ENCODE results near the gene TTLL7.

Gene TTLL7

GRCh38 chr1:83964153-83964552, 34.8 kb downstream of the TTLL7 start:
- no peak overlapping the region for H3K4me3 ChIP-seq (ENCODE audit: low read depth, low read length)
- H3K18ac ChIP-seq (ENCODE audit: low read length): no peak overlapping the region
- no peaks in the 10 kb centered on the region for H3K4me1 ChIP-seq (ENCODE audit: control insufficient read depth in 1 of 2, insufficient read depth in 2 of 2, low read length in 2 of 2)
- H3K27ac ChIP-seq (ENCODE audit: low read depth, low read length): no peak overlapping the region
- no peaks in the 10 kb centered on the region for H3K9me3 ChIP-seq (ENCODE audit: insufficient read depth, low read depth, low read length)
- H2BK5ac ChIP-seq (ENCODE audit: low read depth, low read length, poor library complexity): no peak overlapping the region
- H3K79me2 ChIP-seq (ENCODE audit: control insufficient read depth, insufficient read depth, low read length, poor library complexity): no peaks in the 10 kb centered on the region
- H3K23ac ChIP-seq (ENCODE audit: low read length): no peak overlapping the region
- no peak overlapping the region for H3K4ac ChIP-seq (ENCODE audit: low read depth, low read length)
- no peaks in the 10 kb centered on the region for H3K79me1 ChIP-seq (ENCODE audit: low read length)
- no peak overlapping the region for H3K4me2 ChIP-seq (ENCODE audit: low read length)
- H4K91ac ChIP-seq (ENCODE audit: low read depth, low read length): no peak overlapping the region
- no peak overlapping the region for H2AFZ ChIP-seq (ENCODE audit: insufficient read depth, low read length, poor library complexity)
- DNase-seq: no peak
- H4K8ac ChIP-seq (ENCODE audit: low read depth, low read length): no peak overlapping the region
- no peak overlapping the region for H3K14ac ChIP-seq (ENCODE audit: low read length)
- H2BK12ac ChIP-seq (ENCODE audit: low read length): no peak overlapping the region
- no peak overlapping the region for H4K12ac ChIP-seq (ENCODE audit: low read depth, low read length)
- no peak overlapping the region for H3K9ac ChIP-seq (ENCODE audit: low read length)
- no peak overlapping the region for H2AK5ac ChIP-seq (ENCODE audit: low read length)
- H2BK120ac ChIP-seq (ENCODE audit: insufficient read depth, low read length, poor library complexity): no peak overlapping the region
- H3K36me3 ChIP-seq (ENCODE audit: control insufficient read depth in 1 of 2, insufficient read depth in 2 of 2, low read length in 2 of 2): no peaks in the 10 kb centered on the region
- no peaks in the 10 kb centered on the region for H3K27me3 ChIP-seq (ENCODE audit: insufficient read depth, low read length)

- Histone ChIP-seq H3K14ac (ENCODE audit: low read length) (no peak overlapping the region), H3K4ac (ENCODE audit: low read depth, low read length) (no peak overlapping the region), H3K79me1 (ENCODE audit: low read length) (no peaks in the 10 kb centered on the region), H3K4me1 (ENCODE audit: control insufficient read depth in 1 of 2, insufficient read depth in 2 of 2, low read length in 2 of 2) (no peaks in the 10 kb centered on the region), H2BK120ac (ENCODE audit: insufficient read depth, low read length, poor library complexity) (no peak overlapping the region), H3K36me3 (ENCODE audit: control insufficient read depth in 1 of 2, insufficient read depth in 2 of 2, low read length in 2 of 2) (no peaks in the 10 kb centered on the region), H3K79me2 (ENCODE audit: control insufficient read depth, insufficient read depth, low read length, poor library complexity) (no peaks in the 10 kb centered on the region), H3K4me3 (ENCODE audit: low read depth, low read length) (no peak overlapping the region), H3K27me3 (ENCODE audit: insufficient read depth, low read length) (no peaks in the 10 kb centered on the region), H3K18ac (ENCODE audit: low read length) (no peak overlapping the region), H4K12ac (ENCODE audit: low read depth, low read length) (no peak overlapping the region), H2AFZ (ENCODE audit: insufficient read depth, low read length, poor library complexity) (no peak overlapping the region), H4K91ac (ENCODE audit: low read depth, low read length) (no peak overlapping the region), H3K9ac (ENCODE audit: low read length) (no peak overlapping the region), H2BK5ac (ENCODE audit: low read depth, low read length, poor library complexity) (no peak overlapping the region), H2AK5ac (ENCODE audit: low read length) (no peak overlapping the region), H2BK12ac (ENCODE audit: low read length) (no peak overlapping the region), H3K23ac (ENCODE audit: low read length) (no peak overlapping the region), H3K4me2 (ENCODE audit: low read length) (no peak overlapping the region), H3K27ac (ENCODE audit: low read depth, low read length) (no peak overlapping the region), H3K9me3 (ENCODE audit: insufficient read depth, low read depth, low read length) (no peaks in the 10 kb centered on the region), H4K8ac (ENCODE audit: low read depth, low read length) (no peak overlapping the region)
- no peak for DNase-seq
- no CpG with 5 or more reads among the region's 2 CpGs for WGBS (ENCODE audit: extremely low coverage, insufficient coverage, insufficient read length)
These were observed 37.2 kb downstream of the TTLL7 start for GRCh38 chr1:83961571-83962295.

- H3K79me1 ChIP-seq (ENCODE audit: low read length): no peaks in the 10 kb centered on the region
- H3K4me2 ChIP-seq (ENCODE audit: low read length): no peak overlapping the region
- H3K4me1 ChIP-seq (ENCODE audit: control insufficient read depth in 1 of 2, insufficient read depth in 2 of 2, low read length in 2 of 2): no peaks in the 10 kb centered on the region
- no peak overlapping the region for H2AK5ac ChIP-seq (ENCODE audit: low read length)
- no peaks in the 10 kb centered on the region for H3K9me3 ChIP-seq (ENCODE audit: insufficient read depth, low read depth, low read length)
- H3K79me2 ChIP-seq (ENCODE audit: control insufficient read depth, insufficient read depth, low read length, poor library complexity): no peaks in the 10 kb centered on the region
- no peak for DNase-seq
- no peak overlapping the region for H3K14ac ChIP-seq (ENCODE audit: low read length)
- no peak overlapping the region for H2BK5ac ChIP-seq (ENCODE audit: low read depth, low read length, poor library complexity)
- no peak overlapping the region for H2BK120ac ChIP-seq (ENCODE audit: insufficient read depth, low read length, poor library complexity)
- no peak overlapping the region for H3K18ac ChIP-seq (ENCODE audit: low read length)
- H3K4ac ChIP-seq (ENCODE audit: low read depth, low read length): no peak overlapping the region
- no peaks in the 10 kb centered on the region for H3K36me3 ChIP-seq (ENCODE audit: control insufficient read depth in 1 of 2, insufficient read depth in 2 of 2, low read length in 2 of 2)
- H2BK12ac ChIP-seq (ENCODE audit: low read length): no peak overlapping the region
- H3K23ac ChIP-seq (ENCODE audit: low read length): no peak overlapping the region
- no peak overlapping the region for H2AFZ ChIP-seq (ENCODE audit: insufficient read depth, low read length, poor library complexity)
- H3K9ac ChIP-seq (ENCODE audit: low read length): no peak overlapping the region
- H3K4me3 ChIP-seq (ENCODE audit: low read depth, low read length): no peak overlapping the region
- no peak overlapping the region for H3K27ac ChIP-seq (ENCODE audit: low read depth, low read length)
- H4K12ac ChIP-seq (ENCODE audit: low read depth, low read length): no peak overlapping the region
- no peak overlapping the region for H4K91ac ChIP-seq (ENCODE audit: low read depth, low read length)
- H4K8ac ChIP-seq (ENCODE audit: low read depth, low read length): no peak overlapping the region
- H3K27me3 ChIP-seq (ENCODE audit: insufficient read depth, low read length): no peaks in the 10 kb centered on the region
These were observed 38.2 kb downstream of the TTLL7 start for GRCh38 chr1:83960669-83961277.

GRCh38 chr1:83959824-83960498, 39.0 kb downstream of the TTLL7 start:
- Histone ChIP-seq H3K4me3 (ENCODE audit: low read depth, low read length) (no peak overlapping the region), H4K8ac (ENCODE audit: low read depth, low read length) (no peak overlapping the region), H3K14ac (ENCODE audit: low read length) (no peak overlapping the region), H3K4me2 (ENCODE audit: low read length) (no peak overlapping the region), H3K36me3 (ENCODE audit: control insufficient read depth in 1 of 2, insufficient read depth in 2 of 2, low read length in 2 of 2) (no peaks in the 10 kb centered on the region), H2BK120ac (ENCODE audit: insufficient read depth, low read length, poor library complexity) (no peak overlapping the region), H4K91ac (ENCODE audit: low read depth, low read length) (no peak overlapping the region), H3K4me1 (ENCODE audit: control insufficient read depth in 1 of 2, insufficient read depth in 2 of 2, low read length in 2 of 2) (no peaks in the 10 kb centered on the region), H3K9ac (ENCODE audit: low read length) (no peak overlapping the region), H3K23ac (ENCODE audit: low read length) (no peak overlapping the region), H3K9me3 (ENCODE audit: insufficient read depth, low read depth, low read length) (no peaks in the 10 kb centered on the region), H3K27me3 (ENCODE audit: insufficient read depth, low read length) (no peaks in the 10 kb centered on the region), H2BK5ac (ENCODE audit: low read depth, low read length, poor library complexity) (no peak overlapping the region), H3K4ac (ENCODE audit: low read depth, low read length) (no peak overlapping the region), H3K18ac (ENCODE audit: low read length) (no peak overlapping the region), H4K12ac (ENCODE audit: low read depth, low read length) (no peak overlapping the region), H2BK12ac (ENCODE audit: low read length) (no peak overlapping the region), H3K79me2 (ENCODE audit: control insufficient read depth, insufficient read depth, low read length, poor library complexity) (no peaks in the 10 kb centered on the region), H3K79me1 (ENCODE audit: low read length) (no peaks in the 10 kb centered on the region), H2AK5ac (ENCODE audit: low read length) (no peak overlapping the region), H3K27ac (ENCODE audit: low read depth, low read length) (no peak overlapping the region), H2AFZ (ENCODE audit: insufficient read depth, low read length, poor library complexity) (no peak overlapping the region)
- no peak for DNase-seq
- WGBS (ENCODE audit: extremely low coverage, insufficient coverage, insufficient read length): no CpG with 5 or more reads among the region's 1 CpG
